CD14-positive monocyte (primary cell): Measurements from ENCODE around the gene OR7D2. TPM values are rescaled to one million over a fixed set of nuclear protein-coding genes. Genes with fewer than 3 reads are reported as not detected.

ENCODE experiments used
- DNase-seq, 3 donors: peaks; one replicate each; pipeline ENCODE4 v3.0.0-alpha.2; 2011 to 2022
- H2AFZ ChIP-seq: 2 replicates; pipeline ENCODE4 v1.6.0; 2012; ENCODE audit warnings: mild to moderate bottlenecking, low read depth, low read length, inconsistent platforms; ENCODE audit not compliant: insufficient read depth, poor library complexity, severe bottlenecking
- H3K27ac ChIP-seq, 2 donors: 1 replicate in 1 of 2; 2 replicates in 1 of 2; pipeline ENCODE4 v1.5.1; 2012 to 2013; ENCODE audit warnings: low read length in 2 of 2, control low read depth in 1 of 2, inconsistent platforms in 1 of 2, low read depth in 1 of 2, mild to moderate bottlenecking in 1 of 2
- H3K27me3 ChIP-seq, 2 donors: one replicate each; pipeline versions ENCODE4 v1.6.0 to v1.6.1; 2011 to 2013; ENCODE audit warnings: low read length in 2 of 2; ENCODE audit not compliant: control insufficient read depth in 2 of 2, insufficient read depth in 2 of 2
- H3K36me3 ChIP-seq, 2 donors: replicated peaks in 1 of 2; 1 replicate in 1 of 2; 2 replicates in 1 of 2; pipeline versions ENCODE4 v1.5.1 to v1.6.1; 2012 to 2013; ENCODE audit warnings: low read length in 2 of 2, control low read depth in 1 of 2, inconsistent platforms in 1 of 2, mild to moderate bottlenecking in 1 of 2; ENCODE audit not compliant: insufficient read depth in 2 of 2, control insufficient read depth in 1 of 2
- H3K4me1 ChIP-seq, 2 donors: 1 replicate in 1 of 2; 2 replicates in 1 of 2; pipeline versions ENCODE4 v1.5.1 to v1.6.1; 2012 to 2013; ENCODE audit warnings: low read length in 2 of 2, control low read depth in 1 of 2, inconsistent platforms in 1 of 2, mild to moderate bottlenecking in 1 of 2, moderate library complexity in 1 of 2; ENCODE audit not compliant: insufficient read depth in 2 of 2, control insufficient read depth in 1 of 2
- H3K4me2 ChIP-seq: replicated peaks from 2 replicates; pipeline ENCODE3; 2012; ENCODE audit warnings: low read length, moderate library complexity, mild to moderate bottlenecking; ENCODE audit not compliant: poor library complexity, severe bottlenecking; ENCODE audit errors: extremely low read depth
- H3K4me3 ChIP-seq, 3 experiments: fragments of 200-600 bp in 1 of 3; sonication (generic) in 1 of 3; replicated peaks in 1 of 3; 1 replicate in 2 of 3; 2 replicates in 1 of 3; pipeline ENCODE4 v1.5.1; 2011 to 2013; ENCODE audit warnings: low read length in 3 of 3, mild to moderate bottlenecking in 3 of 3, control low read depth in 2 of 3, low read depth in 2 of 3, inconsistent platforms in 1 of 3, moderate library complexity in 1 of 3
- H3K79me2 ChIP-seq: 2 replicates; pipeline ENCODE4 v1.6.0; 2012; ENCODE audit warnings: mild to moderate bottlenecking, control low read depth, inconsistent platforms, low read length, moderate library complexity; ENCODE audit not compliant: insufficient read depth
- H3K9ac ChIP-seq: 2 replicates; pipeline ENCODE4 v1.6.0; 2017; ENCODE audit warnings: low read length, mild to moderate bottlenecking; ENCODE audit not compliant: insufficient read depth, poor library complexity, severe bottlenecking
- H3K9me3 ChIP-seq, 2 donors: replicated peaks in 1 of 2; 1 replicate in 1 of 2; 2 replicates in 1 of 2; pipeline versions ENCODE4 v1.5.1 to v1.6.1; 2012 to 2013; ENCODE audit warnings: low read length in 2 of 2, control low read depth in 1 of 2; ENCODE audit not compliant: control insufficient read depth in 1 of 2, insufficient read depth in 1 of 2
- H4K20me1 ChIP-seq: 2 replicates; pipeline ENCODE4 v1.6.0; 2012; ENCODE audit warnings: mild to moderate bottlenecking, low read length, control low read depth, moderate library complexity; ENCODE audit not compliant: insufficient read depth
- H3K27ac Mint-ChIP-seq, 7 donors: one replicate each; pipeline ENCODE4 v1.8.0; 2020; ENCODE audit warnings: mild to moderate bottlenecking in 7 of 7, mixed read lengths in 7 of 7, moderate library complexity in 6 of 7, inconsistent platforms in 2 of 7
- H3K27me3 Mint-ChIP-seq, 3 donors: one replicate each; pipeline ENCODE4 v1.8.0; 2021 to 2022; ENCODE audit warnings: low read depth in 3 of 3, mild to moderate bottlenecking in 3 of 3, mixed read lengths in 3 of 3, moderate library complexity in 3 of 3, inconsistent platforms in 1 of 3
- H3K36me3 Mint-ChIP-seq, 2 donors: one replicate each; pipeline ENCODE4 v1.8.0; 2020; ENCODE audit warnings: mixed read lengths in 2 of 2, inconsistent platforms in 1 of 2, mild to moderate bottlenecking in 1 of 2
- H3K4me1 Mint-ChIP-seq: one replicate; pipeline ENCODE4 v1.8.0; 2020; ENCODE audit warnings: mild to moderate bottlenecking, mixed read lengths
- H3K4me3 Mint-ChIP-seq, 2 donors: one replicate each; pipeline ENCODE4 v1.8.0; 2020; ENCODE audit warnings: mild to moderate bottlenecking in 2 of 2, mixed read lengths in 2 of 2, moderate library complexity in 1 of 2
- H3K9me3 Mint-ChIP-seq, 7 donors: one replicate each; pipeline ENCODE4 v1.8.0; 2020 to 2022; ENCODE audit warnings: mixed read lengths in 7 of 7, mild to moderate bottlenecking in 6 of 7, moderate library complexity in 6 of 7, inconsistent platforms in 2 of 7
- CTCF ChIP-seq: fragments of 200-600 bp; IDR thresholded peaks from one replicate; pipeline ENCODE4 v1.8.0; 2022; ENCODE audit warnings: antibody characterized with exemption, mild to moderate bottlenecking
- WGBS: methylation state at CpG from one replicate; pipeline ENCODE4 v1.1.5; 2013; ENCODE audit warnings: missing lambda C conversion rate; ENCODE audit not compliant: insufficient coverage; 5-methylcytosine and 5-hydroxymethylcytosine counted together
- intact Hi-C, 2 donors: fragments of 100-400 bp; cut with micrococcal nuclease; formaldehyde crosslinking; loops; one replicate each; pipeline versions ENCODE4 v1.15.0 to v1.15.1; 2023
- polyA plus RNA-seq, 3 donors: library from polyadenylated mRNA; depleted of rRNA in 1 of 3; unstranded in 2 of 3; stranded (reverse) in 1 of 3; fragments of 300-500 nt in 2 of 3; fragments of >200 nt in 1 of 3; fragmentation: Illumina TruSeq in 2 of 3; gene quantifications; 1 replicate in 2 of 3; 2 replicates in 1 of 3; pipeline ENCODE4 v1.2.3, GENCODE V29; 2012 to 2021

Gene OR7D2
- polyA plus RNA-seq, 3 donors = 0.05 TPM; not detected in 2

- TF ChIP-seq CTCF = no peak
- Histone ChIP-seq H3K79me2 (peaks cover 10% of the 10 kb centered on the region), H3K27ac (no peak overlapping the region), H3K9ac (no peak overlapping the region), H3K4me1 (peaks cover under 1 to 2% of the 10 kb centered on the region in 2 donors), H3K9me3 (peaks cover 65 to 68% of the 10 kb centered on the region in 2 donors), H3K4me3 (peak overlapping the region in 1 of 3 experiments; percentile 40), H4K20me1 (no peaks in the 10 kb centered on the region), H3K36me3 (peaks cover 60 to 76% of the 10 kb centered on the region in 2 donors), H3K4me2 (no peak overlapping the region), H3K27me3 (no peaks in the 10 kb centered on the region), H2AFZ (no peak overlapping the region)
- Mint-ChIP-seq H3K4me1 (no peaks in the 10 kb centered on the region), H3K27ac (no peak overlapping the region), H3K27me3 (no peaks in the 10 kb centered on the region), H3K4me3 (no peak overlapping the region), H3K36me3 (peaks cover 95 to 96% of the 10 kb centered on the region in 2 donors), H3K9me3 (peaks cover 45 to 70% (median 59%) of the 10 kb centered on the region in 7 donors)
- no peak for DNase-seq
- intact Hi-C loops = no loop called here
- 100% methylated on average over 12 of the region's 12 CpGs for WGBS
These were observed 17.4 kb upstream of the OR7D2 start for GRCh38 chr19:9161427-9161826.

GRCh38 chr19:9165261-9165660, 13.5 kb upstream of the OR7D2 start:
- H3K4me3 Mint-ChIP-seq = no peak overlapping the region
- peaks cover 0 to 1% (median 1%) of the 10 kb centered on the region in 3 donors for H3K27me3 Mint-ChIP-seq
- H3K9me3 Mint-ChIP-seq = peaks cover 18 to 32% (median 25%) of the 10 kb centered on the region in 7 donors
- peaks cover 58 to 70% of the 10 kb centered on the region in 2 donors for H3K36me3 Mint-ChIP-seq
- Histone ChIP-seq H3K79me2 (no peaks in the 10 kb centered on the region), H3K4me3 (no peak overlapping the region), H3K36me3 (peaks cover 22 to 38% of the 10 kb centered on the region in 2 donors), H3K27ac (no peak overlapping the region), H2AFZ (no peak overlapping the region), H3K4me2 (no peak overlapping the region), H3K27me3 (no peaks in the 10 kb centered on the region), H4K20me1 (no peaks in the 10 kb centered on the region), H3K4me1 (peaks cover 2 to 13% of the 10 kb centered on the region in 2 donors), H3K9ac (no peak overlapping the region), H3K9me3 (peaks cover 27 to 30% of the 10 kb centered on the region in 2 donors)
- no peak overlapping the region for H3K27ac Mint-ChIP-seq
- DNase-seq = no peak
- H3K4me1 Mint-ChIP-seq = no peaks in the 10 kb centered on the region
- intact Hi-C loops = no loop called here
- no peak for TF ChIP-seq CTCF
- no CpG with 5 or more reads among the region's 3 CpGs for WGBS
